KBM-7 (cell line): ENCODE data around the gene RARG.
"Not testable (repeated sequence)": the region's sequence is repeated elsewhere in the genome, so short reads cannot be mapped to it uniquely, and the experiment has no call there.

ENCODE experiments used
- DNase-seq: peaks from one replicate; pipeline ENCODE4 v3.0.0-alpha.2; 2015
- in situ Hi-C: fragments of 300-500 bp; cut with MboI; formaldehyde crosslinking; loops from 2 replicates; pipeline ENCODE4 v1.14.3; 2020; ENCODE audit warnings: low sequenced_read_pairs, low pct_unique_long_range_greater_than_20kb, mixed read lengths

RARG gene

DNA sequence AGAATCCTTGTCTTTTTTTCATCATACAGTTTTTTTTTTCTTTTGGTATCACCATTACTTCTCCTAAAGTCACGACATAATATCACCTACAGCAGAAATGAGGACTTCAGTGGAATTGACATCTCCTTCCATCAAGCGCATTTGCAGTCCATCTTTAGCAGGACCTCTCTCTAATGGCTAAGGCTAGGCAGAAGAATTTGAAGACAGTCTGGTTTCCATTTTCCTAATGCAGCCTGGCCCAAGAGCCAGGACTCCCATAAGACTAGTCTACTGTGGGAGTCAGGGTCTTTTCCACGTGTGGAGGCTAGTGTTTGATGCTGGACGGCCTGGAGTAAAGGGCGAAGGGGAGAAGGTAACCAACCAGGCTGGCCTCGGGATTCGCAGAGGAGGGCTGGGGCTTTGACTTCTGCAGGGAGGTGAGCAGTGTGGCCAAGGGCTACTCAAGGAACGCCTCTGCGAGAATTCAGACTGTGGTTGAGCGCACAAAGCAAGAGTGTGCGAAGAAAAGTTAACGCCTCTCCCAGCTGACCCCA, 52.3 kb downstream of the RARG start:
- in situ Hi-C loops = no loop called here

DNA sequence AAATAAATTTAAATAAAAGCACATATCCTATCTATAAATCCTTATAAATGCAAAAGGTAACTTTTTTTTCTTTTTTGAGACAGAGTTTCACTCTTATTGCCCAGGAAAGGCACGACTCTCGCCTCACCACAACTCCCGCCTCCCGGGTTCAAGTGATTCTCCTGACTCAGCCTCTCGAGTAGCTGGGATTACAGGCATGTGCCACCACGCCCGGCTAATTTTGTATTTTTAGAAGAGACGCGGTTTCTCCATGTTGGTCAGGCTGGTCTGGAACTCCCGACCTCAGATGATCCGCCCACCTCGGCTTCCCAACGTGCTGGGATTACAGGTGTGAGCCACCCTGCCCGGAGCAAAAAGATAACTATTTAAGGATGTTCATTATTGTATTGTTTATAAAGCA, 53.2 kb downstream of the RARG start:
- DNase-seq, in situ Hi-C loops: not testable (repeated sequence)

More for the DNA sequence above, 52.3 kb downstream of the RARG start:
- DNase-seq = no peak

DNA sequence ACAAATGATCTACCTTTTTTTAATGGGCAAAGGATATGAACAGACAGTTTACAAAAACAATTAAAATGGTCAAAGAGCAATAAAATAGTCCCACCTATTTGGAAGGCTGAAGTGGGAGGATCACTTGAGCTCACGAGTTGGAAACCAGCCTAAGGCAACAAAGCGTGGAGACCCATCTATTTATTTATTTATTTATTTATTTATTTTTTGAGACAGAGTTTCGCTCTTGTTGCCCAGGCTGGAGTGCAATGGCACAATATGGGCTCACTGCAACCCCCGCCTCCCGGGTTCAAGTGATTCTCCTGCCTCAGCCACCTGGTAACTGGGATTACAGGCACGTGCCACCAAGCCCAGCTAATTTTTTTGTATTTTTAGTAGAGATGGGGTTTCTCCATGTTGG, 54.6 kb downstream of the RARG start:
- in situ Hi-C loops = not testable (repeated sequence)

DNA sequence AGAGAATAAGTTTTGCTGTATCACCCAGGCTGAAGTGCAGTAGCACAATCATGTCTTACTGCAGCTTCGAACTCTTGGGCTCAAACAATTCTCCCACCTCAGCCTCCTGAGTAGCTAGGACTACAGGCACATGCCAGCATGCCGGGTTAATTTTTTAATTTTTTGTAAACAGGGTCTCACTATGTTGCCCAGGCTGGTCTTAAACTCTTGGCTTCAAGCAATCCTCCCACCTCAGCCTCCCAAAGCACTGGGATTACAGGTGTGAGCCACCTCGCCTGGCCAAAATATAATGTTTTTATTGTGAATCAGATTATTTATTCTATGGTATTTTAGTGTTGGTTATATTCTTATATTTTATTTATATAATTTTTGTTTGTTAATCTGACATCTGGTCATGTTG, 55.3 kb downstream of the RARG start:
- DNase-seq = no peak
- in situ Hi-C loops = no loop called here

More for the DNA sequence above, 54.6 kb downstream of the RARG start:
- DNase-seq = not testable (repeated sequence)

DNA sequence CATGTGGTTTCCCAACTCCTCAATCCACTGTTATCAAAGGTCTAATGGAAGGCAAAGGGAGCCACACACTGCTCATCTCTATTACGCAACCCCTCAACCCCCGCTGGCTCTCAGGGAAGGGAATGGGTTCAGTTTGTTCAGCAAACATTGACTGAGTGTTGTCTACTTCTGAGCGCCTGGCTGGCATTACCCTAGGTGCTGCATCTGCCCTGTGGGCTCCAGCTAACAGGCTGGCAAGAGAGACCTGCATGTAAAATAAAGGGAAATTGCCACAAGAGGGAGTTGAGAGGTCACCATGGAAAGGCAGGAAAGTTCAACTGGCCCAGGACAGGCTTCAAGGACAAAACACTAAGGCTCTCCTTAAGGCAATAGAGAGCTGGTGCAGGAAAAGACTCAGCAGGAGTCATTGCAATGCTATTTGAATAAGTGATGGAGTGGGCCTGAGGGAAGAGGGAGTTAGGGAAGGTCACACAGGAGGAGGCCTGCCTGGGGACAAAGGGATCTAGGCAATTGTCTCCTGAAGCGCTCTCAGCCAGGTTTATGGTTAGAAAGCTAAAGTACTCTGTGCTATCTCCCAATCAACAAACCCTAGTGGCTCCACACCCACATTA, 57.0 kb downstream of the RARG start:
- DNase-seq = peak; percentile 63
- in situ Hi-C loops = no loop called here

DNA sequence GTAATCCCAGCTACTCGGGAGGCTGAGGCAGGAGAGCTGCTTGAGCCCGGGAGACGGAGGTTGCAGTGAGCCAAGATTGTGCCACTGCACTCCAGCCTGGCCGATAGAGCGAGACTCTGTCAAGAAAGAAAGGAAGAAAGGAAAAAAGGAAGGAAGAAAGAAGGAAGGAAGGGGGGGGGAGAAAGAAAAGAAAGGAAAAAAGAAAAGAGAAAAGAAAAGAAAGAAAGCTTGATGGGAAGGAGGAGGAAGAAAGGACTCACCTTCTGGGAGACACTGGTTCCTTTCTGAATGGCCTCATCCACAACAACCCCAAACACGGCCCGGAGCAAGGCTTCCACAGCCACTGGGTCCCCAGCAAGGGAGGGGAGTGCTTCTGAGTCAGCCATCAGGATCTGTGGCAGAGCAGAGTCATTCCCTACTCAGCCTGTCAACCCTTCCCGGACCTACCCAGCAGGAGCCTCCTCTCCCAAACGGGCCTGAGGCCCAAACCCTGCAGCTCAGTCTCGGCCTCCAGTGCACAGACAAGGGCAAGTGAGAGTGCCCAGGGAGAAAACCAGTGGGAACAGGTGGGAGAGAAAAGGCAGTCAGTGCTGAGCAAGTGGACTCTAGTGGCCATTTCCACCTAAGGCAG, 58.8 kb downstream of the RARG start:
- DNase-seq = no peak
- in situ Hi-C loops = no loop called here

DNA sequence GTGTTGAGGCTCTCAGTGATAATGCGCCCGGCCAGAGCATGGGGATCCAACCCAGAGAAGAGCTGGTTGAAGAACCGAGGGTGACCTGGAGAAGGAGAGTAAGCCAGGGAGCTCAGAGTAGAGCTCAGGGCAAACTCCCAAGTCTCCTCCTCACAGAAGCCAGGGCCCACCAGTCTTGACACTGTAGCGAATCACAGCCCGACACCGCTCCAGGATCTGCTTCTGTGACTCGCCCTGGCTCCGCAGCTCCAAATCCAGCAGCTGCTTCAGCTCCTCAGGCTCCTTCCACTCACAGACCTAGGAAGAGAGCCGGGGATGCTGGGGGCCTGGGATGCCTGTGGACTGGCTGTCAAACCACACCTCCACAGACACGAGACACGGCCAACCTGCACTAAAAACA, 59.7 kb downstream of the RARG start:
- in situ Hi-C loops = no loop called here
- DNase-seq = no peak

DNA sequence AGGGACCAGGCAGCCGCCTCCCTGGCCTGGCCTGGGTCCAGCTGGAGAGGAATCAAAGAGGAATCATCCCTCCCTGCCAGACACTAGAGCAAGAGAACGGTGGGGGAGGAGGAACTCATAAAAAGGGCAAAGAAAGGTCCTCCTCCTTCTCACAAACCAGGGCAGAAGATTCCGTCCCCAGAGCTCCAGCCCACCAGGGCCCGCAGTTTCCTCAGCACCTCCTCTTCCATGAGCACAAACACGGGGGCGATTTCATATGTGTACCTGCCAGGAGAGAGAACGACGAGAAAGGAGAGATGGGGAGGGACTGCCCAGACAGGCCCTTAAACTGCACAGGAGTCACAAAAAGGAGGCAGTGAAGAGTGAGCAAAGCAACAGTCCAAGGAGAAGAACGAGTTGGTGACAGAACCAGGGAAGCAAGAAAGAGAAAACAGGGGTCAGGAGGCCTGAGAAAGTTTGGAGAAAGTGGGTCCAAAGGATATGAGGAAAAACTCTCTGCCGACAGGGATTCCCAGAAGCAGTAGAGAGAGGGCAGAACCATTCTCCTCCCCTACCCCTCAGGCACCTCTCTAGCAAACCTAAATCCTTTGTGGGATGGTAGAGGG, 60.2 kb downstream of the RARG start:
- in situ Hi-C loops = no loop called here
- DNase-seq = no peak

DNA sequence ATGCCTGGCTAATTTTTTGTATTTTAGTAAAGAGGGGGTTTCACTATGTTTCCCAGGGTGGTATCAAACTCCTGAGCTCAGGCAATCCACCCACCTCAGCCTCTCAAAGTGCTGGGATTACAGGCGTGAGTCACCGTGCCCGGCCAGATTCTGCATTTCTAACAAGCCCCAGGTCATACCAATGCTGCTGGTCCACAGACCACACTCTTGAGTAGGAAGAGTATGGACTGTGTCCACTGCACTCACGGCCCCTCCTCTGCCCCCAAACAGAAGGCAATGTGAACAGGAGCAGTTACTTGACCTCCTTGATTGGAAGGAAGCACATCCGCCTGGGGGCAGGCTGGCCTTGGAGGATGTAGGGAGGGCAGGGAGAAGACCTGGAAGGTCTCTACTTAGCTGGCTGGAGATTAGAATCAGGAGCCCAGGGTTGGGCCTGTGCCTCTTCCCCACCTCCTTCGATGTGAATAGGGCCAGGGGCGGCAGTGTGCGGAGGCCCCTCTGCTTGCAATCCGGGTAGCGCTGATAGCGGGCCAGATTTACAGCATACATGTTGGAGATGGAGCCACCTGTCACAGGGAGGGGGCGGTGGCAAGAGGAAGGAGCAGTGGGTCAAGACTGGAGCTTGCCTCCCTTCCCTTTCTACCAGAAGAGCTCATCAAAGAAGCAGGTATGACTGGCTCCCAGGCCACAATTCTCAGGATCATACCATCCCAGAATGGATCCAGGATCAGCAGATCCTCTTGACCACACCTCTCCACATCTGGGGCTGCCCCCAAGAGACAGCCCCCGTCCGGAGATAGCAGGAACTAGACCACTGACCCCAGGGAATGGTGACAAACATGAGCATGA, 60.9 kb downstream of the RARG start:
- no peak for DNase-seq
- in situ Hi-C loops = no loop called here

DNA sequence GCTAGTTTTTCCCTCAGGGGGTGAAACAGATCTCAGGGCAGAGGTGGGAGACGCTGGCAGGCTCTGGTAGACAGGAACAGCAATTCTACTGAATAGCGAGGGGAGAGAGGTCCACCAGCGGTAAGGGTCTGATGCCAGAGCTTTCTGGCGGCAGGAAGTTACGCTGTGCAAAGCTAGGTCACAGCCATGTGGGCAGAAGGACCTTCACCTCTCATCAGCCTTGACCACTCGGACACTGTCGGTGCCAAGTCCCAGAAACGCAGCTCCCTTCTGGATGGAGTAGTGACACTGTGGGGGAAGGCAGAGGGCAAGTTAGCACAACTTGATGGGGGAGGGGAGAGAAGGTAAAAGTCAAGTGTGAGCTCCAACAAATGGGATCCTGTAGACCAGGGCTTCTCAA, 61.8 kb downstream of the RARG start:
- in situ Hi-C loops = no loop called here
- no peak for DNase-seq

DNA sequence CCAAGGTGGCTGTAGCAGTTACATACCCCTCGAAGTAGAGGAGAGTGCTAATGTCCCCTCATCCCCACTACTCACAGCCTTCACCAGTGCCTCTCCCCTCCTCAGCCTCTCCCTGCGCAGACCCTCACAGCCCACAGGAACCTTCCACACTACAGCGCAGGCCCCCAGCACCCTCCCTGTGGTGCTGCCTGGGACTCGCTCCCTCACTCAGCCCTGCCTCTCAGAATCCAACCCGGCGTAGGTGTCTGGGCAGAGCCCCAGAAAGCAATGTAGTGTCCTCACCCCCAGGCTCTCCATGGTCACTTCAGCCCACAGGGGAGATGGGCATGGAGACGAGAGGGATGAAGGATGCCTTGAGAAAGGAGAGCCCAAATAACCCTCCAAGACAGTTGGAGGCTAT, 62.4 kb downstream of the RARG start:
- in situ Hi-C loops = no loop called here
- DNase-seq = no peak

DNA sequence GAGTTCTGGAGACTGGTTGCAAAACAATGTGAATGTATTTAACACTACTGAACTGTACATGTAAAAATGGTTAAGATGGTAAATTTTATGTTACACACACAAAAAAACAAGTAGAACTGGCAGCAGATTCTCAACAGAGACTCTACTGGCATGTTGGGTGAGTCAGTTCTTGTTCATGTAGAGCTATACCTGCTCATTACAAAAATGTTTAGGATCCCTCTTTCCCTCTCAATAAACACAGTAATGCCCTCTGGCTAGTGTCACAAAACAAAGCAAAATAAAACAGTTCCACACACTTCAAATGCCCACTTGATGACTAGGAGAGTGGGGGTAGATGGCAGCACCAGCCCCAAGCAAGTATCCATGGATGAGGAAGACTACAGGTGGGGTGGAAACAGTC, 65.2 kb downstream of the RARG start:
- DNase-seq = no peak
- in situ Hi-C loops = no loop called here

DNA sequence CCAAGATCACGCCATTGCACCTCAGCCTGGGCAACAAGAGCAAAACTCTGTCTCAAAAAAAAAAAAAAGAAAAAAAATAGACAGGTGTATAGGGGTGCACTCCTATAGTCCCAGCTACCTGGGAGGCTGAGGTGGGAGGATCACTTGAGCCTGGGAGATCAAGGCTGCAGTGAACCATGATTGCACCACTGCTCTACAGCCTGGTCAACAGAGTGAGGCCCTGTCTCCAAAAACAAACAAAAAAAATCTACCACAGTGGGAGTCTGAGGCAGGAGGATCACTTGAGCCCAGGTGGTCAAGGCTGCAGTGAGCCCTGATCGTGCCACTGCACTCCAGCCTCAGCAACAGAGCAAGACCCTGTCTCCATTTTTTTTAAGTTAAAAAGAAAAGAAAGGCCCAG, 69.0 kb downstream of the RARG start:
- in situ Hi-C loops, DNase-seq: not testable (repeated sequence)

DNA sequence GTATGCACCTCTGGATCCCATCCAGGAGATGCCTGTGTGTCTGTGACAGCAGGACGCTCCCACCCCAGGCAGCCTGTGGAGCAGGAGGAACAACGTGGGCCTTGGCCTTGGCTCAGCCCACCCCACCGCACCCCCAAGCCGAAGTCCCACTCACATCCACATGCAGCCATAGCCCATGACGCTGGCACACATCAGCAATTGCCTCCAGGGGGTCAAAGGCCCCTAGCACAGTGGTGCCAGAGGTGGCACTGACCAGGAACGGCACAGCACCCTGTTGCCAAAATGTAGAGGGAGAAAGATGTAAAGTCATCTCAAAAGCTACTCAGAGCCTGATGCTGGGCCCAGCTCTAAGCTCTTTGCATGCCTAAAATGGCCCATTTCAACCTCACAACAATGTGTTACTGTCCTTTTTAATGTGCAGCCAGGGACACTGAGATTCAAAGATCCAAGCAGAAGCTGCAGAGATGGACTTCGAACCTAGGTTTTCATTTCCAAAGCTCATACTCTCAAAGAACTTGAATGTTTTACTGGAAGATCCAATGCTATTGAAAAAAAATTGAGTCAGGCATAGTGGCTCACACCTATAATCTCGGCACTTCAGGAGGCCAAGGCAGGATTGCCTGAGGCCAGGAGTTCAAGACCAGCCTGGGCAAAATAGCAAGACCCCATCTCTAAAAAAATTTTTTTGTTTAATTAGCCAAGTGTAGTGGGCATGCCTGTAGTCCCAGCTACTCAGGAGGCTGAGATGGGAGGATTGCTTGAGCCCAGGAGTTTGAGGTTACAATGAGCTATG, 70.7 kb downstream of the RARG start:
- no peak for DNase-seq
- in situ Hi-C loops = no loop called here

DNA sequence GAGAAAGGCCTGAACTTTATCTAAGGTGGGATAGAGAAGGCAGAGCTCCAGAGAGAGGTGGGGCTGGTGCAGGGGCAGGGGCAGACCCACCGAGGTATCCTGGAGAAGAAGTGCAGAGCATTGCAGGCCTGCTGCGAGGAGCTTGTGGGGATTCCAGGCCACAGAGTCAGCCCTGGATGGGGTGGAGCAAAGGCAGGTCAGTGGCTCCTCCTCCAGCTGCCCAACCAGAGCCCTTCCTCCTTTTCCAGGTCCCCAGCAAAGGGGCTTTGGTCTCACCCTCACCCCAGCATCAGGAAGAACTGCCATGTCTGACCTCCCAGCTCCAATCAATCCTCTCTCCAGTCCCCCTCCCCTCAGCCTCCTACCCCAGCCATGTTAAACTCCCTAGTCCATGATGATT, 71.3 kb downstream of the RARG start:
- DNase-seq = no peak

More for the DNA sequence above, 71.3 kb downstream of the RARG start:
- in situ Hi-C loops = no loop called here
